PC-9 (cell line): ENCODE results near the gene YRDC. TPM values are rescaled to one million over a fixed set of nuclear protein-coding genes. Genes with fewer than 3 reads are reported as not detected.

ENCODE experiments used
- BruUV-seq: library from RNA; stranded (reverse); fragments of 400-500 nt; replicated peaks from 2 replicates; lab custom pipeline; 2021; lab: Mats Ljungman, UMichigan
- CTCF ChIA-PET: fragments of 300-600 bp; sonication (Branson Sonifier 250); formaldehyde crosslinking; loops from one replicate; lab custom pipeline; 2022; ENCODE audit warnings: antibody characterized with exemption; lab: Charles Lee
- POLR2A ChIA-PET: fragments of 300-600 bp; sonication (Branson Sonifier 250); formaldehyde crosslinking; loops from one replicate; lab custom pipeline; 2022; ENCODE audit warnings: antibody characterized with exemption; ENCODE audit not compliant: unreplicated experiment; lab: Charles Lee
- DNase-seq, 2 experiments: peaks; one replicate each; pipeline versions ENCODE4 v3.0.0 to v3.0.0-alpha.2; 2015 to 2022; ENCODE audit warnings: mixed read lengths in 1 of 2
- H2AFZ ChIP-seq: fragments of 200-600 bp; sonication (generic); 2 replicates; pipeline ENCODE4 v1.8.1; 2017; ENCODE audit warnings: antibody characterized with exemption
- H3F3A ChIP-seq: fragments of 200-600 bp; sonication (generic); 2 replicates; pipeline ENCODE4 v1.8.1; 2017; ENCODE audit warnings: antibody characterized with exemption, mild to moderate bottlenecking, low read depth; ENCODE audit not compliant: insufficient read depth
- H3K27ac ChIP-seq: fragments of 200-600 bp; sonication (generic); 2 replicates; pipeline ENCODE4 v1.6.1; 2016; ENCODE audit warnings: mixed run types
- H3K27me3 ChIP-seq: fragments of 200-600 bp; sonication (generic); 2 replicates; pipeline ENCODE4 v1.6.1; 2016; ENCODE audit warnings: low read depth, mixed run types; ENCODE audit not compliant: insufficient read depth
- H3K36me3 ChIP-seq: fragments of 200-600 bp; sonication (generic); 2 replicates; pipeline ENCODE4 v1.6.1; 2016; ENCODE audit warnings: low read depth, mixed run types
- H3K4me1 ChIP-seq: fragments of 200-600 bp; sonication (generic); replicated peaks from 2 replicates; pipeline ENCODE4 v1.6.1; 2016; ENCODE audit warnings: mixed run types; ENCODE audit not compliant: insufficient read depth
- H3K4me2 ChIP-seq: fragments of 200-600 bp; sonication (generic); 2 replicates; pipeline ENCODE4 v1.6.1; 2017; ENCODE audit warnings: mixed run types
- H3K4me3 ChIP-seq: fragments of 200-600 bp; sonication (generic); 2 replicates; pipeline ENCODE4 v1.6.1; 2016; ENCODE audit warnings: mixed run types
- H3K79me2 ChIP-seq: fragments of 200-600 bp; sonication (generic); 2 replicates; pipeline ENCODE4 v1.6.1; 2017; ENCODE audit warnings: low read depth, mixed run types
- H3K9me2 ChIP-seq: fragments of 200-600 bp; sonication (generic); 2 replicates; pipeline ENCODE4 v1.8.1; 2017; ENCODE audit warnings: mild to moderate bottlenecking; ENCODE audit not compliant: insufficient read depth
- H3K9me3 ChIP-seq: fragments of 200-600 bp; sonication (generic); 2 replicates; pipeline ENCODE4 v1.8.1; 2016; ENCODE audit warnings: low read depth; ENCODE audit not compliant: insufficient read depth
- H4K20me1 ChIP-seq: fragments of 200-600 bp; sonication (generic); 2 replicates; pipeline ENCODE4 v1.8.1; 2017; ENCODE audit not compliant: insufficient read depth
- CTCF ChIP-seq: fragments of 200-600 bp; sonication (generic); conservative IDR thresholded peaks from 2 replicates; pipeline ENCODE4 v1.6.1; 2017; ENCODE audit warnings: mixed run types, antibody characterized with exemption, mild to moderate bottlenecking, moderate library complexity
- EZH2 ChIP-seq: fragments of 200-600 bp; sonication (generic); IDR thresholded peaks from 2 replicates; pipeline ENCODE4 v1.8.0; 2017; ENCODE audit warnings: antibody characterized with exemption, low read depth
- intact Hi-C: fragments of 100-400 bp; cut with micrococcal nuclease; formaldehyde crosslinking; loops from one replicate; pipeline ENCODE4 v1.10.0; 2022; ENCODE audit not compliant: unreplicated experiment
- total RNA-seq: library from RNA; stranded (reverse); gene quantifications from 2 replicates; pipeline ENCODE4 v1.2.3, GENCODE V29; 2021

Gene YRDC
- total RNA-seq, 1 experiment from 2014 or later: 13.2 TPM

GRCh38 chr1:37845049-37845646 lies 37.1 kb upstream of the YRDC start:
- ChIA-PET POLR2A (no interaction called here), CTCF (no interaction called here)
- H3K9me3 ChIP-seq: no peaks in the 10 kb centered on the region

GRCh38 chr1:37844536-37844935 lies 36.5 kb upstream of the YRDC start:
- no peaks in the 10 kb centered on the region for H4K20me1 ChIP-seq
- peaks cover 5% of the 10 kb centered on the region; the same call in 1 of the 2 replicates for H3F3A ChIP-seq
- H3K36me3 ChIP-seq: peaks cover 14% of the 10 kb centered on the region; the same call in 1 of the 2 replicates
- H3K9me2 ChIP-seq: no peaks in the 10 kb centered on the region
- ChIA-PET POLR2A (no interaction called here), CTCF (interaction anchor here (0.6 kb wide), 1 partner anchor 119 kb away, joined by 6 read pairs; no protein-coding TSS in a partner anchor)
- H3K27me3 ChIP-seq: no peaks in the 10 kb centered on the region
- H3K79me2 ChIP-seq: peaks cover 58% of the 10 kb centered on the region
- TF ChIP-seq EZH2: no peak
- TF ChIP-seq CTCF: no peak
- no peak overlapping the region for H2AFZ ChIP-seq
- DNase-seq: no peak
- H3K4me2 ChIP-seq: no peak overlapping the region
- no TSS peak for BruUV-seq
- peaks cover 28% of the 10 kb centered on the region for H3K4me1 ChIP-seq
- H3K9me3 ChIP-seq: no peaks in the 10 kb centered on the region
- peak overlapping the region; percentile 54 for H3K27ac ChIP-seq
- intact Hi-C loops: no loop called here
- no peak overlapping the region for H3K4me3 ChIP-seq

More at GRCh38 chr1:37845049-37845646, 37.1 kb upstream of the YRDC start:
- TF ChIP-seq EZH2 (no peak), CTCF (no peak)
- H3K4me2 ChIP-seq: peak overlapping the region; percentile 52
- no peaks in the 10 kb centered on the region for H3K27me3 ChIP-seq
- H3K27ac ChIP-seq: peak overlapping the region; percentile 54
- BruUV-seq: no TSS peak
- peaks cover 9% of the 10 kb centered on the region; the same call in 1 of the 2 replicates for H3K36me3 ChIP-seq
- H3F3A ChIP-seq: peaks cover 11% of the 10 kb centered on the region; the same call in 1 of the 2 replicates
- H3K9me2 ChIP-seq: no peaks in the 10 kb centered on the region
- intact Hi-C loops: no loop called here
- no peak overlapping the region for H2AFZ ChIP-seq
- H3K4me1 ChIP-seq: peaks cover 34% of the 10 kb centered on the region
- peak in 1 of 2 experiments; percentile 67 for DNase-seq
- H3K79me2 ChIP-seq: peaks cover 64% of the 10 kb centered on the region
- no peaks in the 10 kb centered on the region for H4K20me1 ChIP-seq
- no peak overlapping the region for H3K4me3 ChIP-seq

GRCh38 chr1:37841652-37842051 lies 33.6 kb upstream of the YRDC start:
- ChIA-PET POLR2A (interaction anchor here (0.6 kb wide), 1 partner anchor 8 kb away, joined by 5 read pairs; no protein-coding TSS in a partner anchor), CTCF (no interaction called here)
- no peak overlapping the region for H3K4me2 ChIP-seq
- TF ChIP-seq EZH2: no peak
- no peak for TF ChIP-seq CTCF
- no peaks in the 10 kb centered on the region for H4K20me1 ChIP-seq
- no peak overlapping the region for H3K4me3 ChIP-seq
- intact Hi-C loops: no loop called here
- H3K9me3 ChIP-seq: no peaks in the 10 kb centered on the region
- peaks cover 26% of the 10 kb centered on the region for H3K36me3 ChIP-seq
- H2AFZ ChIP-seq: no peak overlapping the region
- no peak overlapping the region for H3K27ac ChIP-seq
- no peaks in the 10 kb centered on the region for H3F3A ChIP-seq
- H3K79me2 ChIP-seq: peaks cover 30% of the 10 kb centered on the region
- no peaks in the 10 kb centered on the region for H3K9me2 ChIP-seq
- H3K27me3 ChIP-seq: no peaks in the 10 kb centered on the region
- BruUV-seq: no TSS peak
- H3K4me1 ChIP-seq: peaks cover 20% of the 10 kb centered on the region
- DNase-seq: no peak
